Adrenal gland (tissue), 12 donors: ENCODE measurements around the gene C2orf78. TPM values are rescaled to one million over a fixed set of nuclear protein-coding genes. Genes with fewer than 3 reads are reported as not detected.

Source experiments
- DNase-seq, 7 donors: peaks; one replicate each; pipeline ENCODE4 v3.0.0-alpha.2; 2019 to 2020
- H3K27ac ChIP-seq, 5 donors: fragments of 200-600 bp; sonication (generic) in 4 of 5; 1 replicate in 3 of 5; 2 replicates in 2 of 5; pipeline versions ENCODE4 v1.5.1 to v1.8.0; 2016 to 2020; ENCODE audit warnings: mild to moderate bottlenecking in 1 of 5
- H3K27me3 ChIP-seq: fragments of 200-600 bp; 2 replicates; pipeline ENCODE4 v1.8.0; 2021
- H3K36me3 ChIP-seq, 2 donors: fragments of 200-600 bp; replicated peaks in 1 of 2; 1 replicate in 1 of 2; 2 replicates in 1 of 2; pipeline versions ENCODE4 v1.5.1 to v1.8.0; 2018 to 2022
- H3K4me1 ChIP-seq, 2 donors: fragments of 200-600 bp; replicated peaks in 1 of 2; 1 replicate in 1 of 2; 2 replicates in 1 of 2; pipeline versions ENCODE4 v1.5.1 to v1.8.0; 2018 to 2021
- H3K4me3 ChIP-seq, 4 donors: fragments of 200-600 bp; sonication (generic) in 3 of 4; one replicate each; pipeline ENCODE4 v1.5.1; 2016 to 2018
- H3K9me3 ChIP-seq, 3 donors: fragments of 200-600 bp; sonication (generic) in 1 of 3; replicated peaks in 1 of 3; 1 replicate in 2 of 3; 2 replicates in 1 of 3; pipeline versions ENCODE4 v1.5.1 to v1.8.0; 2016 to 2021
- CTCF ChIP-seq, 6 experiments: fragments of 450-650 bp in 4 of 6; fragments of 200-600 bp in 2 of 6; sonication (generic) in 1 of 6; IDR thresholded peaks; 1 replicate in 5 of 6; 2 replicates in 1 of 6; pipeline versions ENCODE4 v1.5.1 to v1.8.0; 2016 to 2021; ENCODE audit warnings: antibody characterized with exemption in 6 of 6, mild to moderate bottlenecking in 2 of 6, moderate library complexity in 1 of 6
- POLR2A ChIP-seq, 2 donors: fragments of 450-650 bp; IDR thresholded peaks; one replicate each; pipeline ENCODE4 v1.6.1; 2017; ENCODE audit warnings: antibody characterized with exemption in 2 of 2, mild to moderate bottlenecking in 2 of 2, moderate library complexity in 1 of 2
- WGBS, 4 donors: extraction: QIAGEN DNeasy Blood & Tissue Kit in 2 of 4; methylation state at CpG; one replicate each; pipeline versions ENCODE4 v1.1.5 to v1.1.7; 2013 to 2017; 5-methylcytosine and 5-hydroxymethylcytosine counted together
- intact Hi-C, 2 donors: fragments of 100-400 bp; cut with DNase I; formaldehyde crosslinking; loops; one replicate each; pipeline versions ENCODE4 v1.14.1 to v1.15.0; 2022 to 2023
- polyA plus RNA-seq, 3 donors: library from polyadenylated mRNA; stranded (reverse); fragments of 200-250 nt in 2 of 3; fragments of 350-450 nt in 1 of 3; fragmentation: Illumina TruSeq in 1 of 3; extraction: RNeasy Lipid Tissue Mini Kit (QIAGEN cat#74804) in 1 of 3; gene quantifications; one replicate each; pipeline ENCODE4 v1.2.3, GENCODE V29; 2013 to 2014
- total RNA-seq, 9 donors: library from RNA; depleted of rRNA in 4 of 9; stranded (reverse); fragments of >200 nt in 4 of 9; fragments of 120-200 nt in 1 of 9; fragmentation: NEBNext Ultra II Directional in 1 of 9; extraction: Animal tissue kit (Norgen Biotek cat#: 25700) in 1 of 9; gene quantifications; one replicate each; pipeline versions ENCODE4 v1.1.0 to v1.2.4, GENCODE V29; 2013 to 2023
- donor health status: healthy with polysubstance abuse.
- donor health status: Bipolar disorder and iron deficiency.
- donor health status: DM: yes; HTN: yes; CAD: no.
- donor health status: DM: no; HTN: no; CAD: no.
- donor health status: DM: no; HTN: no; CAD: no.
- donor health status: DM: yes; HTN: yes; CAD: no.

C2orf78 gene
- total and polyA plus RNA-seq, 12 donors = 0.08 TPM; not detected in 11

DNA sequence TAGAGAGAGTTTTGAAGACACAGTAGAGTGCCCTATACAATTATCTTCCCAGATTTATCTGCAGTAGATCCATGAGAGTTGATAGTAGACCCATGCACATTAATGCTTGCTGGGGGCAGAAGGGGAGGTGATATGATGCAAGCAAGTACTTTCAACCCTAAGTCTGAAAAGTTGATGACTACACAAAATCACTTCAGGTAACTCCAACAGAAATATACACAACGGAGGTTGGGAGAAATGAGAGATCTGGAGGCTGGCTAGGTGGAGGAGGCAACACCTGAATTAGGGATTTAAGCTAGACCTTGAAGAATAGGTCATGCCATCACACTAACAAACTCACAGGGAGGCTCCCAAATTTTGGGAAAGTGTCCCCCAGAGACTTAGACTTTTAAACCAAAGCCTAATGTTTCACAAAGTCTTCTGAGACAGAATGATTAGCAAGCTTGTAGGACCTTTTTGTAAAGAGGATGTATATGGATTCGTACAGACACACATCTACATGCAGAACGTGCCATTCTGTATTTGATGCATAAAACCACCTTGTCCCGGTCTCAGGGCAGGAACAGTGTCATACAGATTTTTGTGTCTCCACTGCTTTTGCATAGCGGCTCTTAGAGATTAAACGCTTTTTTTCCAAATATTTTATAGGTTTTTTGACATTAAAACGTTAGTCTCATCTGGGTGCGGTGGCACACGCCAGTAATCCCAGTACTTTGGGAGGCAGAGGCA, 43.8 kb downstream of the C2orf78 start:
- no peak for DNase-seq
- intact Hi-C loops = loop anchor here in 1 of 2 donors (10.0 kb wide), 1 partner anchor 317 kb away; the partner anchor contains the start of gene BOLA3
- no peak for TF ChIP-seq POLR2A (IDR thresholded peaks at IDR 0.05)
- no peak for TF ChIP-seq CTCF (IDR thresholded peaks at IDR 0.05)
- Histone ChIP-seq H3K36me3 (peaks cover 0 to 4% of the 10 kb centered on the region in 2 donors), H3K27me3 (no peaks in the 10 kb centered on the region), H3K27ac (no peak overlapping the region), H3K9me3 (no peaks in the 10 kb centered on the region), H3K4me1 (peaks cover 0 to 27% of the 10 kb centered on the region in 2 donors), H3K4me3 (peak overlapping the region in 1 of 4 donors; percentile 73)
- WGBS, 4 donors = 73 to 82% (median 77%) methylated on average over 9 of the region's 9 CpGs

- Histone ChIP-seq H3K4me1 (peaks cover 0 to 27% of the 10 kb centered on the region in 2 donors), H3K27ac (peak overlapping the region in 3 of 5 donors; percentile 78 to 93 (median 92))
- WGBS, 4 donors = 60 to 69% (median 62%) methylated on average over 4 of the region's 4 CpGs
Observed at GRCh38 chr2:73828389-73828817, 44.4 kb downstream of the C2orf78 start.

GRCh38 chr2:73828818-73829570, 45.0 kb downstream of the C2orf78 start, which contains the start of gene STAMBP:
Gene STAMBP (plus strand): TSS chr2:73828961. CDS start chr2:73830857, 1,896 bp downstream.
- intact Hi-C loops = loop anchor here in 1 of 2 donors (10.0 kb wide), 1 partner anchor 316 kb away; the partner anchor contains the start of gene BOLA3
- H3K27me3 ChIP-seq = no peaks in the 10 kb centered on the region
- DNase-seq = peak; percentile 95 to 99 (median 98)
- peaks cover 0 to 27% of the 10 kb centered on the region in 2 donors for H3K4me1 ChIP-seq
- H3K36me3 ChIP-seq = peaks cover 0 to 13% of the 10 kb centered on the region in 2 donors
- H3K4me3 ChIP-seq = peak within 1 kb of the TSS; percentile 23 to 73 (median 48)
- H3K27ac ChIP-seq = peak within 1 kb of the TSS; percentile 10 to 93 (median 83)
- WGBS, 4 donors = 0 to 1% (median 1%) methylated on average over 34 to 48 of the region's 48 CpGs
- no peaks in the 10 kb centered on the region for H3K9me3 ChIP-seq
- TF ChIP-seq POLR2A (IDR thresholded peaks at IDR 0.05) (peak; percentile 34 to 38), CTCF (IDR thresholded peaks at IDR 0.05) (no peak)

More at GRCh38 chr2:73828389-73828817, 44.4 kb downstream of the C2orf78 start:
- H3K36me3 ChIP-seq = peaks cover 0 to 8% of the 10 kb centered on the region in 2 donors
- H3K4me3 ChIP-seq = peak overlapping the region in 2 of 4 donors; percentile 72 to 73
- no peaks in the 10 kb centered on the region for H3K9me3 ChIP-seq
- H3K27me3 ChIP-seq = no peaks in the 10 kb centered on the region
- intact Hi-C loops = loop anchor here in 1 of 2 donors (10.0 kb wide), 1 partner anchor 316 kb away; the partner anchor contains the start of gene BOLA3
- no peak for DNase-seq
- no peak for TF ChIP-seq CTCF (IDR thresholded peaks at IDR 0.05)
- TF ChIP-seq POLR2A (IDR thresholded peaks at IDR 0.05) = no peak
